OCI-LY3 (cell line): ENCODE results near the gene CFAP54.

ENCODE experiments used
- H2AFZ ChIP-seq: fragments of 200-600, 300-600 bp; shearing (Covaris generic); 2 replicates; pipeline ENCODE4 v1.6.0; 2014; ENCODE audit warnings: antibody characterized with exemption, low read depth, low read length
- H3K27ac ChIP-seq: fragments of 200-600, 300-600 bp; sonication (generic); 2 replicates; pipeline ENCODE4 v1.5.1; 2014; ENCODE audit warnings: mild to moderate bottlenecking, low read length, moderate library complexity, mixed read lengths
- H3K27me3 ChIP-seq: fragments of 200-600, 300-600 bp; sonication (generic); 2 replicates; pipeline ENCODE4 v1.6.1; 2014; ENCODE audit warnings: low read depth, low read length, mixed read lengths
- H3K36me3 ChIP-seq: fragments of 200-600, 300-600 bp; sonication (generic); replicated peaks from 2 replicates; pipeline ENCODE3; 2014; ENCODE audit warnings: low read depth, low read length, mixed read lengths
- H3K4me1 ChIP-seq: fragments of 300-600, 200-600 bp; sonication (generic); 2 replicates; pipeline ENCODE4 v1.6.1; 2014; ENCODE audit warnings: low read length, mixed read lengths
- H3K4me2 ChIP-seq: fragments of 200-600, 300-600 bp; sonication (generic); 2 replicates; pipeline ENCODE4 v1.6.1; 2014; ENCODE audit warnings: low read length, mixed read lengths
- H3K4me3 ChIP-seq: fragments of 300-600, 200-600 bp; sonication (generic); 2 replicates; pipeline ENCODE4 v1.5.1; 2014; ENCODE audit warnings: antibody characterized with exemption, mild to moderate bottlenecking, low read length, moderate library complexity
- H3K79me2 ChIP-seq: fragments of 300-600, 200-600 bp; shearing (Covaris generic); 2 replicates; pipeline ENCODE4 v1.6.1; 2014; ENCODE audit warnings: mild to moderate bottlenecking, low read length, mixed read lengths
- H3K9ac ChIP-seq: fragments of 300-600, 200-600 bp; shearing (Covaris generic); 2 replicates; pipeline ENCODE4 v1.6.0; 2014; ENCODE audit warnings: mild to moderate bottlenecking, low read length, moderate library complexity
- H3K9me3 ChIP-seq: fragments of 200-600, 300-600 bp; shearing (Covaris generic); 2 replicates; pipeline ENCODE4 v1.6.1; 2014; ENCODE audit warnings: low read length, mixed read lengths; ENCODE audit not compliant: insufficient read depth
- H4K20me1 ChIP-seq: fragments of 200-600, 300-600 bp; sonication (generic); 2 replicates; pipeline ENCODE4 v1.6.1; 2016; ENCODE audit warnings: low read length, mixed read lengths; ENCODE audit not compliant: insufficient read depth
- CTCF ChIP-seq: fragments of 200-600, 300-600 bp; sonication (generic); IDR thresholded peaks from 2 replicates; pipeline ENCODE4 v1.5.1; 2014; ENCODE audit warnings: antibody characterized with exemption, low read length, low read depth
- EZH2phosphoT487 ChIP-seq: fragments of 200-600 bp; shearing (Covaris generic); IDR thresholded peaks from 2 replicates; pipeline ENCODE4 v1.6.1; 2018; ENCODE audit warnings: antibody characterized with exemption, mixed run types, low read depth

Gene CFAP54

GRCh38 chr12:96766232-96766631, 276.9 kb downstream of the CFAP54 start:
- no peak overlapping the region for H3K4me2 ChIP-seq
- no peak for TF ChIP-seq CTCF
- TF ChIP-seq EZH2phosphoT487, result no peak

GRCh38 chr12:96769400-96769799, 280.0 kb downstream of the CFAP54 start:
- no peaks in the 10 kb centered on the region for H3K4me1 ChIP-seq
- no peak overlapping the region for H3K4me3 ChIP-seq
- no peaks in the 10 kb centered on the region for H3K79me2 ChIP-seq
- no peak overlapping the region for H2AFZ ChIP-seq
- no peak overlapping the region for H3K27ac ChIP-seq
- no peaks in the 10 kb centered on the region for H4K20me1 ChIP-seq
- H3K9ac ChIP-seq, result no peak overlapping the region
- no peaks in the 10 kb centered on the region for H3K36me3 ChIP-seq
- no peak for TF ChIP-seq EZH2phosphoT487
- no peak for TF ChIP-seq CTCF
- no peaks in the 10 kb centered on the region for H3K27me3 ChIP-seq
- no peak overlapping the region for H3K4me2 ChIP-seq
- no peaks in the 10 kb centered on the region for H3K9me3 ChIP-seq

More at GRCh38 chr12:96766232-96766631, 276.9 kb downstream of the CFAP54 start:
- no peaks in the 10 kb centered on the region for H3K4me1 ChIP-seq
- H2AFZ ChIP-seq, result no peak overlapping the region
- H3K27me3 ChIP-seq, result no peaks in the 10 kb centered on the region
- H3K79me2 ChIP-seq, result no peaks in the 10 kb centered on the region
- H3K9me3 ChIP-seq, result no peaks in the 10 kb centered on the region
- no peaks in the 10 kb centered on the region for H3K36me3 ChIP-seq
- no peaks in the 10 kb centered on the region for H4K20me1 ChIP-seq
- no peak overlapping the region for H3K4me3 ChIP-seq
- no peak overlapping the region for H3K27ac ChIP-seq
- H3K9ac ChIP-seq, result no peak overlapping the region

- Histone ChIP-seq H3K27ac (no peak overlapping the region), H3K4me1 (no peaks in the 10 kb centered on the region), H2AFZ (no peak overlapping the region), H3K79me2 (no peaks in the 10 kb centered on the region), H3K9ac (no peak overlapping the region), H3K4me2 (no peak overlapping the region), H3K4me3 (no peak overlapping the region), H4K20me1 (no peaks in the 10 kb centered on the region), H3K27me3 (no peaks in the 10 kb centered on the region), H3K36me3 (no peaks in the 10 kb centered on the region), H3K9me3 (no peaks in the 10 kb centered on the region)
- TF ChIP-seq EZH2phosphoT487, result no peak
- no peak for TF ChIP-seq CTCF
Observed at GRCh38 chr12:96770219-96771102, 281.1 kb downstream of the CFAP54 start.

- Histone ChIP-seq H3K9ac (no peak overlapping the region), H3K36me3 (no peaks in the 10 kb centered on the region), H3K9me3 (no peaks in the 10 kb centered on the region), H3K4me2 (no peak overlapping the region), H3K27me3 (no peaks in the 10 kb centered on the region), H2AFZ (no peak overlapping the region), H3K27ac (no peak overlapping the region), H3K4me3 (no peak overlapping the region), H3K4me1 (no peaks in the 10 kb centered on the region), H3K79me2 (no peaks in the 10 kb centered on the region), H4K20me1 (no peaks in the 10 kb centered on the region)
- no peak for TF ChIP-seq EZH2phosphoT487
- no peak for TF ChIP-seq CTCF
Observed at GRCh38 chr12:96773031-96773430, 283.7 kb downstream of the CFAP54 start.
